NCI-H2171 (cell line): ENCODE data around the gene SPRR1A.

Source experiments
- DNase-seq: peaks from one replicate; lab custom pipeline; 2025; lab: John Stamatoyannopoulos, UW

SPRR1A gene

DNA sequence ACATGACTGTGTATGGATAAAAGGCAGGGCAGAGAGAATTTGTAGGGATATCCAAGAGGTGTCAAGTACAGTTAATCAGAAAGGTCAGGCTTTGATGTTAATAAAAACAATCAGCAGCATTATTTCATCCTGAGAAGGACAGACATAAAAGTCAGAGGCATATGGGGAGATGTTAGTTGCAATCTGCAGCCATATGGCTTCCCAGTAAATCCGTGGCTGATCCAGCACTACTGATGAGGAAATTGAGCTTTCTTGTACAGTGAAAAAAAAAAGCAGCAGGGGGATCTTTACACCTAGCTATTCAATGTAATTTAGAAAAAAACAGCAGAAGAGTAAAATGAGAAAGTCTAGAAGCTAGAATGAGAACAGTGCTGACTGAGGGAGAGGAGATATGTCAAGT lies 44.9 kb downstream of the SPRR1A start:
- peak; percentile 1 for DNase-seq

DNA sequence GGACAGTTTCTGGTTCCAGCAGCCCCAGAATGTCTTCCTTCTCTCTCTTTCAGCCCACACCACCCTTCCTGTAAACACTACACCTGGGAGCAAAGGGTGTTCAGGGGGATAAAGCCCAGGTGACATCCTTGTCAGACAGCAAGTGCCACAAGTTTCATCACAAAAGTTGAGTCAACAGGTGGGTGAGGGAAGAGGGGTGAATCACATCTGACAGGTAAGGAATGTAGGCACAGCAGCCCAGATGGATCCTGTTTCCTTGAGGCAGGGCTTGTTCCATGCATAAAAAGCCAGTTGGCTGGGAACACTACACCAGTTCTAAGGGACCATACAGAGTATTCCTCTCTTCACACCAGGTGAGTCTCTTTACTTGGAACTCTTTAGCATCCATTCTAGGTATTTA lies 47.0 kb downstream of the SPRR1A start, which contains the start of gene SPRR1B:
Gene SPRR1B, plus strand, starts transcription at position 309 of the 400 bp plus-strand sequence. CDS start 1,143 bp downstream, outside the sequence.
- no peak for DNase-seq

DNA sequence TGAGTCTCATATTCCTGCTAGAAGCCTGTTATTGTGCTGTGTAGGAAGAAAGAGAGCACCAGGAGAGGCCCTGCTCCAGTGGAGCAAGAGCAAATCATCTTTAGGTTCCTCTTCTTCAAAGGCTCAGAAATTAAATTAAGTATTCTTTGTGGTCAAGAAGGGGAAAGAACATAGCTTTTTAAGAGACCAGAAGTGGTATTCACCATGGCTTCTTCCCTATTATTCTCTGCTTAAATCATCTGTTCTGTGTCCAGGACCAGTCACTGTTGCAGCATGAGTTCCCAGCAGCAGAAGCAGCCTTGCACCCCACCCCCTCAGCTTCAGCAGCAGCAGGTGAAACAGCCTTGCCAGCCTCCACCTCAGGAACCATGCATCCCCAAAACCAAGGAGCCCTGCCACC lies 48.2 kb downstream of the SPRR1A start:
- no peak for DNase-seq

DNA sequence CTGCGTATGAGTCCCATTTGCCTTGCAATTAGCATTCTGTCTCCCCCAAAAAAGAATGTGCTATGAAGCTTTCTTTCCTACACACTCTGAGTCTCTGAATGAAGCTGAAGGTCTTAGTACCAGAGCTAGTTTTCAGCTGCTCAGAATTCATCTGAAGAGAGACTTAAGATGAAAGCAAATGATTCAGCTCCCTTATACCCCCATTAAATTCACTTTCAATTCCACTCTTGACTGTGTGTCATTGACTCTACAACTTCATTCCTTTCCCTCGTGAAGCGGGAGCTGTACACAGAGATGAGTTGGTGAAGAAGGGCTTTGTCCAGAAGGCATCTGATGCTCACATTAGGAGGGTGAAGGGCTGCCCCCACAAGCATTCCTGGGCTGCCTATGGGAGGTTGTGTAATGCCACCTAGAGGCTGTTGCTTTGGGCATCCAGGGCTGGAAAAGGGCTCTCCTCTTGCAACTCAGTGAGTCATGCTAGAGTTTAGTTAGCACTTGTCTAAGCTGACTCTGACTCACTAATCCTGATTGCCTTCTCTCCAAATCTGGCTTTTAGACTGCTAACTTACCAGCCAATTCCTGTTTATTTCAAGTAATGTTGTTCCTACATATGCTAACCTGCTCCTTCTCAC lies 48.9 kb downstream of the SPRR1A start:
- no peak for DNase-seq

DNA sequence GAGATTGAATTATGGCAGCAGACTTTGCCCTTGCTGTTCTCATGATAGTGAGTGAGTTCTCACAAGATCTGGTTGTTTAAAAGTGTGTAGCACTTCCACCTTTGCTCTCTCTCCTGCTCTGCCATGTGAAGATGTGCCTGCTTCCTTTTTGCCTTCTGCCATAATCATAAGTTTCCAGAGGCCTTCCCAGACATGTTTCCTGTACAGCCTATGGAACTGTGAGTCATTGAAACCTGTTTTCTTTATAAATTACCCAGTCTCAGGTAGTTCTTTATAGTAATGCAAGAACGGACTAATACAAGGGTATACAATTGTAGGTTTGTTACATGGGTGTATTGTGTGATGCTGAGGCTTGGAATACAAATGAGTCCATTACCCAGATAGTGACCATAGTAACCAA lies 51.3 kb downstream of the SPRR1A start:
- no peak for DNase-seq
